SK-N-SH (cell line): Measurements from ENCODE around the gene MYOCOS.

Experiments used
- CTCF ChIP-seq: fragments of 200-600 bp; sonication (generic); IDR thresholded peaks from 2 replicates; pipeline ENCODE4 v1.6.1; 2017; ENCODE audit warnings: antibody characterized with exemption, mild to moderate bottlenecking, moderate library complexity
- EZH2phosphoT487 ChIP-seq: fragments of 200-600 bp; sonication (generic); IDR thresholded peaks from 2 replicates; pipeline ENCODE4 v1.6.1; 2017; ENCODE audit warnings: low read depth, mixed run types, mild to moderate bottlenecking, antibody characterized with exemption, moderate library complexity, borderline replicate concordance
- MEF2A ChIP-seq: IDR thresholded peaks from 2 replicates; pipeline ENCODE4 v1.4.0; 2012; ENCODE audit warnings: low read depth, borderline replicate concordance
- PBX3 ChIP-seq: IDR thresholded peaks from 2 replicates; pipeline ENCODE4; 2012
- POLR2AphosphoS5 ChIP-seq: IDR thresholded peaks from 2 replicates; pipeline ENCODE4 v1.6.1; 2012; ENCODE audit warnings: low read depth, low read length
- RAD21 ChIP-seq: IDR thresholded peaks from 2 replicates; pipeline ENCODE4 v1.6.1; 2012; ENCODE audit warnings: mild to moderate bottlenecking, low read length

- TF ChIP-seq CTCF: no peak
- TF ChIP-seq MEF2A: no peak
- TF ChIP-seq POLR2AphosphoS5: no peak
- TF ChIP-seq EZH2phosphoT487: no peak
- TF ChIP-seq PBX3: no peak
- TF ChIP-seq RAD21: no peak
Measured at GRCh38 chr1:171595324-171595723, 26.7 kb upstream of the MYOCOS start.
